ENCODE measurements around the gene SP110. TPM values are rescaled to one million over a fixed set of nuclear protein-coding genes. Genes with fewer than 3 reads are reported as not detected.

Gene SP110
- total RNA-seq, 6 experiments from 2014 or later = 5.0 to 13.1 (median 11.2) TPM

DNA sequence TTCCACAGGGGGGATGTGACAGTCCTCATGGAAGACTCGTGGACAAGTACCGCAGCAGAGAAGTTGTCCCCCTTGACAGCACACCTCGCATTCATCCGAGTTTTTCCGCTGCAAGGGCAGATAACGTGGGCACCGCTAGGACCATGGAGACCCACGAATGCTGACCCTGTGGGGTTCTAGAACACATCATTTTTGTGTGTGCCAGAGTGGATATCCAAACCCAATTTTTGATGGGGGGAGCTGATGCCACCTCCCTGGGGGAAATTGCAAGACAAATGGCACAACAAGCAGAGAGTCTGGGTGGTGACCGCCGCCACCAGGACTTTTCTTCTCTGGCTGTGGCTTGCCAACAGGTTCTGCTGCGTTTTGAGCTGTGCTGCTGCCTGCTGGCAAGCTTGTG, 46.9 kb downstream of the SP110 start:
- DNase-seq (no peak), ATAC-seq (no peak)
- H3K27ac ChIP-seq = no peak overlapping the region
- no peaks in the 10 kb centered on the region for H3K9me3 ChIP-seq
- no peak overlapping the region for H3K4me3 ChIP-seq
- intact Hi-C loops (cut with DNase I) = no loop called here
- TF ChIP-seq POLR2A (IDR thresholded peaks at IDR 0.05) = no peak
- TF ChIP-seq, protein P1, sequence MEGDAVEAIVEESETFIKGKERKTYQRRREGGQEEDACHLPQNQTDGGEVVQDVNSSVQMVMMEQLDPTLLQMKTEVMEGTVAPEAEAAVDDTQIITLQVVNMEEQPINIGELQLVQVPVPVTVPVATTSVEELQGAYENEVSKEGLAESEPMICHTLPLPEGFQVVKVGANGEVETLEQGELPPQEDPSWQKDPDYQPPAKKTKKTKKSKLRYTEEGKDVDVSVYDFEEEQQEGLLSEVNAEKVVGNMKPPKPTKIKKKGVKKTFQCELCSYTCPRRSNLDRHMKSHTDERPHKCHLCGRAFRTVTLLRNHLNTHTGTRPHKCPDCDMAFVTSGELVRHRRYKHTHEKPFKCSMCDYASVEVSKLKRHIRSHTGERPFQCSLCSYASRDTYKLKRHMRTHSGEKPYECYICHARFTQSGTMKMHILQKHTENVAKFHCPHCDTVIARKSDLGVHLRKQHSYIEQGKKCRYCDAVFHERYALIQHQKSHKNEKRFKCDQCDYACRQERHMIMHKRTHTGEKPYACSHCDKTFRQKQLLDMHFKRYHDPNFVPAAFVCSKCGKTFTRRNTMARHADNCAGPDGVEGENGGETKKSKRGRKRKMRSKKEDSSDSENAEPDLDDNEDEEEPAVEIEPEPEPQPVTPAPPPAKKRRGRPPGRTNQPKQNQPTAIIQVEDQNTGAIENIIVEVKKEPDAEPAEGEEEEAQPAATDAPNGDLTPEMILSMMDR (IDR thresholded peaks at IDR 0.05) = no peak
- peaks cover 0 to 20% (median 3%) of the 10 kb centered on the region in 4 donors for H3K36me3 ChIP-seq
- no peaks in the 10 kb centered on the region for H3K4me1 ChIP-seq
- no peaks in the 10 kb centered on the region for H3K27me3 ChIP-seq
- 90% methylated on average over 8 of the region's 11 CpGs for WGBS (ENCODE audit: insufficient coverage, low coverage, low lambda C conversion rate, missing lambda C conversion rate)

DNA sequence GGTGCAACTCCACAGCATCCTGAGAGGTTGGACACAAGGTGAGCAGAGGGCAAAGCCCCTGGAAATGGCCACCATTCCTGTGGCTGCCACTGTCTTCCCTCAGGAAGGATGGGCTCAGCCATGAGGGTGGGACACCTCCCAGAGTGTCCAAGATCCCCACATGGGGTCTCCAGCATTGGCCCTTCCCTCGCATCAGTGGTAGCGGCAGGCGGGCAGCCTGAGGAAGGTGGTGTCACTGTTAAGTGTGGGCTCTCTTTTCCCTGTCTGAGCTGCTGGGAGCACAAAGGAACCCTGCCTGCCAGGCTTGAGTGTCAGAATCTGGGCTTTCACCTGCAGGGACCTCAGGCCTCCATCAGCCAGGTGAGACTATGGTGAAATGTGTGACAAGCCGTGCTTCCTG, 47.6 kb downstream of the SP110 start:
- no peaks in the 10 kb centered on the region for H3K4me1 ChIP-seq
- ATAC-seq (no peak), DNase-seq (no peak)
- no peak overlapping the region for H3K4me3 ChIP-seq
- TF ChIP-seq, protein P1 (IDR thresholded peaks at IDR 0.05) = no peak
- no peak for TF ChIP-seq POLR2A (IDR thresholded peaks at IDR 0.05)
- H3K27ac ChIP-seq = no peak overlapping the region
- H3K9me3 ChIP-seq = no peaks in the 10 kb centered on the region
- peaks cover 0 to 13% (median 4%) of the 10 kb centered on the region in 4 donors for H3K36me3 ChIP-seq
- no CpG with 5 or more reads among the region's 4 CpGs for WGBS (ENCODE audit: insufficient coverage, low coverage, low lambda C conversion rate, missing lambda C conversion rate)
- intact Hi-C loops (cut with DNase I) = no loop called here
- no peaks in the 10 kb centered on the region for H3K27me3 ChIP-seq

DNA sequence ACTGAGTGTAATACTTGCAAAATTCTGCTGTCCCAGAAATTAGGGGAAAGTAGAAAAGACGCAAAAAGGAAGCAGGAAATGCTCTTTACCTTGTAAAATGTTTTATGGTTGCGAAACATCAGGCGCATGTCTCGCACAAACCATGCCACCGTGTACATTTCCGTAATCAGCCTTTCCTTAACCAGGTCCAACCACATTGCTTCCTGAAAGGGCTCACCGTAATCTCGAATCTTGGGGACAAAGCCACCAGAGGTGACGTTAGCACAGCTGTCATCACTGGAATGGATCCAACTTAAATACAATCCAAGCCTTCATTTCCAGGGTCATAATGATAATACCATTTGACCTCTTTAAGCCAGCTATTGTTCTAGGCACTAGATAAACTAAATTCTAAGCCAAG, 49.3 kb downstream of the SP110 start:
- no peak overlapping the region for H3K4me3 ChIP-seq
- no peaks in the 10 kb centered on the region for H3K9me3 ChIP-seq
- DNase-seq = no peak
- no peak for TF ChIP-seq POLR2A (IDR thresholded peaks at IDR 0.05)
- 57% methylated on average over 9 of the region's 9 CpGs for WGBS (ENCODE audit: insufficient coverage, low coverage, low lambda C conversion rate, missing lambda C conversion rate)
- H3K27me3 ChIP-seq = no peaks in the 10 kb centered on the region
- H3K27ac ChIP-seq = no peak overlapping the region
- intact Hi-C loops (cut with DNase I) = no loop called here
- H3K4me1 ChIP-seq = peaks cover 0 to 3% (median 0%) of the 10 kb centered on the region in 4 donors
- H3K36me3 ChIP-seq = peaks cover 0 to 4% (median under 1%) of the 10 kb centered on the region in 4 donors
- ATAC-seq = peak; percentile 27 to 81 (median 58)

DNA sequence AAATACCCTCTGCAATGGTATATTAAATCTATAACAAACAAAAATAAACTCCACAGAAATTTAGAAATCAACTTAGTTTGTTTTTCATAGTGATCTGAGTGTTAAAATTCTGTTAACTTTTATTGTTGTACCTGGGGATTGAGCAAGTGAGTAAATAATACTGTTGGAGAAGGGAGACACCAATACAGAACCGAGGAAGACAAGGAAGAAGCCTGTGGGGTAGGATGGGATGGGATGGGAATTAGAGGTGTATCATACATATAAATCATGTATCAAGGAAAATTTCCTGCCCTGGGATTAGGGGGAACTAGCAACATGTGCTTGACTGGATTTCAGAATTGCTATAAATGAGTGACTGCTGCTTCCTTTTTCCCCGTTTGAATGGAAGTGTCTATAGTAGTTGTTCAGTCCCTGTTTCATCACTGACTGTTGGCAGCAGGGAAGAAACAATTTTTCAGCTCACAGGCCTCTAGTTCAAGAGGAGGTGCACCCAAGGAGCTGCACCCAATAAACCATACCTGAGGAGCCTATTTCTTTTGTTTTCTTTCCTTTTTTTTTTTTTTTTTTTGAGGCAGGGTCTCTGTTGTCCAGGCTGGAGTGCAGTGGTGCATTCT, 53.1 kb downstream of the SP110 start:
- Histone ChIP-seq H3K4me1 (peaks cover 0 to 3% (median 0%) of the 10 kb centered on the region in 4 donors), H3K9me3 (no peaks in the 10 kb centered on the region), H3K4me3 (no peak overlapping the region), H3K36me3 (peaks cover 0 to 4% (median under 1%) of the 10 kb centered on the region in 4 donors), H3K27ac (no peak overlapping the region), H3K27me3 (no peaks in the 10 kb centered on the region)
- DNase-seq (no peak), ATAC-seq (peak in 3 of 4 donors; percentile 72 to 80 (median 73))
- 17% methylated on average over 2 of the region's 2 CpGs for WGBS (ENCODE audit: insufficient coverage, low coverage, low lambda C conversion rate, missing lambda C conversion rate)
- TF ChIP-seq POLR2A (IDR thresholded peaks at IDR 0.05) = no peak
- TF ChIP-seq, protein P1 (IDR thresholded peaks at IDR 0.05) = no peak
- intact Hi-C loops (cut with DNase I) = no loop called here

DNA sequence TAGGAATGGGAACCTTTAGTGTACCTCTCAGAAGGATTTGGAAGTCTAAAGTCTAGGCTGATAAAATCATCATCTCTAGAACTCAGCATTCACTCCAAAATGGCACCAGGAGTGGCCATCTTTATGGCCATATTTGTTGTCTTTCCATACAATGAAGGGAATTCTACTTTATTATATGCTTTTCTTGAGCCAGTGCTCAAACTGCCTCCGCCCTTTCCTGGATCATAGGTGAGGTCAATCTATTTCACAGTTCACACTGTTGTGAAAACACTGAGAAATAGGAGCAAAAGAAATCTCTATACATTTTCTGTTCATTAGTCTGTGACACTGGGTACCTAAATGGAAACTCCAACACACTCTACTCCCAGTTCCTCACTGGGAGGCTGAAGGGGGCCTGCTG, 55.6 kb downstream of the SP110 start:
- 100% methylated on average over 1 of the region's 1 CpG for WGBS (ENCODE audit: insufficient coverage, low coverage, low lambda C conversion rate, missing lambda C conversion rate)
- DNase-seq (no peak), ATAC-seq (no peak)
- peaks cover 0 to 3% (median 0%) of the 10 kb centered on the region in 4 donors for H3K4me1 ChIP-seq
- H3K27ac ChIP-seq = no peak overlapping the region
- peaks cover 0 to 4% (median under 1%) of the 10 kb centered on the region in 4 donors for H3K36me3 ChIP-seq
- no peaks in the 10 kb centered on the region for H3K9me3 ChIP-seq
- TF ChIP-seq POLR2A (IDR thresholded peaks at IDR 0.05) = no peak
- TF ChIP-seq, protein P1 (IDR thresholded peaks at IDR 0.05) = no peak
- no peaks in the 10 kb centered on the region for H3K27me3 ChIP-seq
- intact Hi-C loops (cut with DNase I) = no loop called here
- H3K4me3 ChIP-seq = no peak overlapping the region
